Measurements from ENCODE around the gene POU6F2.
"Not testable (repeated sequence)": the region's sequence is repeated elsewhere in the genome, so short reads cannot be mapped to it uniquely, and the experiment has no call there.

POU6F2 gene

GRCh38 chr7:38992203-38992602, 14.5 kb downstream of the POU6F2 start:
- DNase-seq (ENCODE audit: low read depth in 1 of 2, low spot score in 1 of 2), result no peak

GRCh38 chr7:39001595-39001994, 23.9 kb downstream of the POU6F2 start:
- no peak for DNase-seq (ENCODE audit: low read depth in 1 of 2, low spot score in 1 of 2)

DNA sequence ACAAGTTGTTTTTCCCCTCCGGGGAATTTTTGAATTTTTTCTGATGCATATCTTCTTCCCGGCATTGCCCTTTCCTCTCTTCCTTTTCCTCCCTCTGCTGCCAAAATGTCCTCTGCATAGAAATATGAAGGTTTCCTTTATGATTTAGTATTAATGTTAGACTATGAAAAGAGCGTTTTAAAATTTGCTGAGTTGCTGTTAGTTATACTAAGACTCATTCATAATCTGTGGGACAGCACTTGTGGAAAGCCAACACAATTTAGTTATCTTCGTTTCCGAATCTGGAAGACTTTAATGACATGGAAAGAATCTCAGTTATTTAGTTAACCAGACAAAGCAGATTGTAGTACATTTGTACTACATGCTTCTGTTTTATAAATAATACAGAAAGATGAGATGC, 25.0 kb downstream of the POU6F2 start:
- no peak for DNase-seq (ENCODE audit: low read depth in 1 of 2, low spot score in 1 of 2)

DNA sequence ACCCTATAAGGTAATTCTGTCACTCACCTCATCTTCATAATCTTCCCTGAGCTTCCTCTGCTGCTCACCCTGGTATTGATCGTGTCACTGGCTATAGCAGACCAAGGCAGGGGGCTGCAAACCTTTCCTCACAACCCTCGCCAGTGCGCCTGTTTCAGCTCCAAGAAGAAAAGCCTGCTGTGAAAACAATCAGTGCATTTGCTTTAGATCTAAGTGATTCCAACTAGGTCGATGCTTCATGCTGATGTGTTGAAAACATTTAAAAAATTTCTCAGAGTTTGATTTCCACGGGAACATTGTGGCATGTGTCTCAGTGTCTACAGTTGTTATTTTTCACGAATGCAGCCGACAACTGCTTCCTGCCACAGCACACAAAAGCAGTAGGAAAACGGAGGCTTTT, 27.3 kb downstream of the POU6F2 start:
- DNase-seq (ENCODE audit: low read depth in 1 of 2, low spot score in 1 of 2), result no peak

DNA sequence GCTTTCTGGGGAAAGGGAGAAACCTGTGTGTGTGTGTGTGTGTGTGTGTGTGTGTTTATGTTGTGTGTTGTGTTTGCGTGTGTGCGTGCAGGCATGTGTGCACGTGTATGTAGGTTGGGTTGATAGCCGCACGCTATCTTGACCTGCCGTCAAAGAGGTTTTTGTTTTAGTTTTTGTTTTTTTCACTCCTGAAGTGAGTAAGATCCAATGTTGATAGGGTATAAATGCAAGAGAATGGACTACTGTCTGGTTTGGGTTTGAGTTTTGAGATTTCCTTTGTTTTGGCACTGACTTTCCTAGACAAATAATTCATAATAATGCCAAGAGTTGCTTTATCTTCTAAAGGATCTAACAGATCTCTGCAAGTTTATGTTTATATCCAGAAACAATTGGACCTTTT, 27.8 kb downstream of the POU6F2 start:
- no peak for DNase-seq (ENCODE audit: low read depth in 1 of 2, low spot score in 1 of 2)

GRCh38 chr7:39013049-39013939, 35.6 kb downstream of the POU6F2 start:
- not testable (repeated sequence) for DNase-seq (ENCODE audit: low read depth in 1 of 2, low spot score in 1 of 2)

DNA sequence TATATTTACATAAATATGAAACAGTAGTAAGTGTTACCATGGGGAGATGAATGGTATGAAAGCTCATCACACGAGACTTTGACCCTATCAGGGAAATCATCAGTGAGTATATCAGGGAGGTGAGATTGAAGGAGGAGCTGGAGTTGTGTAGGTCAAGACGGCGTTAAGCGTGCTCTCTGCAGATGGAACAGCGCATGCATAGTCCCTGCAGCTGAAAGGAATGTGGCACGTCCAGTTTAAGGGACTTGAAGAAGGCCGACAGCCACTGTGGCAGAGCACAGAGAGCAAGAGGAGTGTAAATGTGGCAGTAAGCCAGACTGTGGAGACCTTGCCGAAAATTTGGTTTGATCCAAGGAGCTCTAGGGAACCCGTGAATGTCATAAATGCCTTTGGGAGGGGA, 38.9 kb downstream of the POU6F2 start:
- no peak for DNase-seq (ENCODE audit: low read depth in 1 of 2, low spot score in 1 of 2)

GRCh38 chr7:39017369-39017915, 39.7 kb downstream of the POU6F2 start:
- no peak for DNase-seq (ENCODE audit: low read depth in 1 of 2, low spot score in 1 of 2)

GRCh38 chr7:39022796-39023195, 45.1 kb downstream of the POU6F2 start:
- no peak for DNase-seq (ENCODE audit: low read depth in 1 of 2, low spot score in 1 of 2)

- no peak for DNase-seq (ENCODE audit: low read depth in 1 of 2, low spot score in 1 of 2)
Observed at GRCh38 chr7:39027491-39027890, 49.8 kb downstream of the POU6F2 start.

GRCh38 chr7:39033885-39034624, 56.3 kb downstream of the POU6F2 start:
- DNase-seq (ENCODE audit: low read depth in 1 of 2, low spot score in 1 of 2), result no peak

GRCh38 chr7:39035156-39035555, 57.4 kb downstream of the POU6F2 start:
- no peak for DNase-seq (ENCODE audit: low read depth in 1 of 2, low spot score in 1 of 2)

GRCh38 chr7:39035903-39036302, 58.2 kb downstream of the POU6F2 start:
- DNase-seq (ENCODE audit: low read depth in 1 of 2, low spot score in 1 of 2), result no peak

DNA sequence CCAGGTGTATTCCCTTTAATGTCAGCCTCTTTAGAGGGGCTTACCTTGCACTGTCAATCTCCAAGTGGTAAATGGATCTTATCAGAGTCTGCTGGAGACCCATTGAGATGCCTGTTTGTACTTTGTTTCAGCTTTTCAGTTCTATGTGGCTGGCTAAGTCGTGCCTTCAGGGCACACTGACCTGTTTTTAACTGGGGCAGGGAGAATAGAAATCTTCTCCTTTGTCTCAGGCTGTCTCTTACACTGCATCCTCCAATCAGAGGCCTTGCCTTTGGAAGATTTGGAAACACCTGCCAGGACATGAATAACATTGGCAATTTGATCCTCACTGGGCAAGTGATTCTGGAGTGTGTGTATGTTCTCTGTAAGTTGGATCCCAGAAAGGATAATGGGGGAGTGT, 65.0 kb downstream of the POU6F2 start:
- DNase-seq (ENCODE audit: low read depth in 1 of 2, low spot score in 1 of 2), result no peak

GRCh38 chr7:39043531-39043930, 65.8 kb downstream of the POU6F2 start:
- DNase-seq (ENCODE audit: low read depth in 1 of 2, low spot score in 1 of 2), result no peak

- DNase-seq (ENCODE audit: low read depth in 1 of 2, low spot score in 1 of 2), result no peak
Observed at GRCh38 chr7:39044489-39044888, 66.8 kb downstream of the POU6F2 start.

- no peak for DNase-seq (ENCODE audit: low read depth in 1 of 2, low spot score in 1 of 2)
Observed at GRCh38 chr7:39045231-39045630, 67.5 kb downstream of the POU6F2 start.

DNA sequence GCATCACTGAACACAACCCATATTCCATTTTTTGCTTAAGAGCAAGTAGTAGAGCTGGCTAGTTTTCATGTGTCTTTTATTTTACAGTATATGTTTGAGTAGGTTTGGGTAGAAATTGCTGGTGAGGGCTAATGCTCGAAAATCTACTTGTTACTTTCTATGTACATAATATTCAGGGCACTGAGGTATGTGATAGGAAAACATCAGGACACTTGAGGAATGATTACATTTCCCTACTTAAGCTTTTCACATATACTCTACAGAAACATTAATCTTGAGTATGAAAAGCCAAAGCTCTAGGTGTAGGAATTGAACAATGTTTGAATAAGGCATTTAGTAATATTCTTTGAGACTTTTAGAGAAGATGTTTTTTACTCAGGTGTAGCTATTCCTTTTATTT, 73.6 kb downstream of the POU6F2 start:
- DNase-seq (ENCODE audit: low read depth in 1 of 2, low spot score in 1 of 2), result no peak

- no peak for DNase-seq (ENCODE audit: low read depth in 1 of 2, low spot score in 1 of 2)
Observed at GRCh38 chr7:39051707-39052106, 74.0 kb downstream of the POU6F2 start.

DNA sequence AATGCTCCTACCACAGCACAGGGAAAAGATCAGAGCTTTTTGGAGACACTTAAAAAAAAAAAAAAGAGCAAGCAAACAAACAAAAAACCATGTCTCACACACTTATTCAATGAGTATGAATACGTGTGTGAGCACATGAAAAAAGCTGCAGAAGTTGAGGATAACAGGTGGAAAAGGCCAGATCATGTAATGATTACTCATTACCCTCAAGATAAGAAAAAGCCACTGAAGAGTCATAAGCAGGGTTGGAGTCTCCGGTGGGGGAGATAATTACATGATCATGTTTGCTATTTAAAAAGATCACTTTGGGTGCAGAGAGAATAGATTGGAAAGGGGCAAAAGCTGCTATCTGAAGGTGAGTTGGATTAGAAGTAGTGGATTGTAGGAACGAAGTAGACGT, 77.0 kb downstream of the POU6F2 start:
- DNase-seq (ENCODE audit: low read depth in 1 of 2, low spot score in 1 of 2), result no peak

DNA sequence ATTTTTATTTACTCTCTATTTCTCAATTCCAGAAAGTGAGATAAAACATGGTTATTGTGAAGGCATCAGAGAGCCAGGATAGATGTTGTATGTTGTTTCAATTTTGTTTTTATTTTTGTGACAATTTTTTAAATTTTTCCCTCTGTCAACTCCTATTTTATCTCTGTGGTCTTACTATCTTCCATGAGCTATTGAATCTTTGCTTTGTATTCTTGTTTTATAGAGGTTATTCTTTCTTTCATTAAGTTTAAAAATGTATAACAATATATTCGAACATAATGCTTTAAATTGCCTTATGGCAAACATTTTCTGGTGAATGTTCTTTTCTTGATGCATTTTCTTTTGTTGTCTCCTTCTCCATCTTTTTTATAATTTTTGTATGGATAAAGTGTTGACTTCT, 78.4 kb downstream of the POU6F2 start:
- no peak for DNase-seq (ENCODE audit: low read depth in 1 of 2, low spot score in 1 of 2)

GRCh38 chr7:39062811-39063210, 85.1 kb downstream of the POU6F2 start:
- no peak for DNase-seq (ENCODE audit: low read depth in 1 of 2, low spot score in 1 of 2)
